GM23248 (cell line): Measurements from ENCODE around the gene IL12RB1. TPM values are rescaled to one million over a fixed set of nuclear protein-coding genes. Genes with fewer than 3 reads are reported as not detected.

Experiments
- DNase-seq: peaks from one replicate; pipeline ENCODE4 v3.0.0-alpha.2; 2015
- H2AFZ ChIP-seq: fragments of 200-600 bp; sonication (generic); 2 replicates; pipeline ENCODE4 v1.6.1; 2016; ENCODE audit warnings: antibody characterized with exemption
- H3F3A ChIP-seq: fragments of 200-600 bp; sonication (generic); 2 replicates; pipeline ENCODE4 v1.6.1; 2016; ENCODE audit warnings: mild to moderate bottlenecking, antibody characterized with exemption, mixed run types; ENCODE audit not compliant: insufficient read depth
- H3K27ac ChIP-seq: fragments of 200-600 bp; sonication (generic); 2 replicates; pipeline ENCODE4 v1.5.1; 2016; ENCODE audit warnings: mild to moderate bottlenecking
- H3K27me3 ChIP-seq: fragments of 200-600 bp; sonication (generic); replicated peaks from 2 replicates; pipeline ENCODE4 v1.6.1; 2016; ENCODE audit warnings: mild to moderate bottlenecking; ENCODE audit not compliant: insufficient read depth
- H3K36me3 ChIP-seq: fragments of 200-600 bp; sonication (generic); 2 replicates; pipeline ENCODE4 v1.6.1; 2016; ENCODE audit warnings: low read depth, mild to moderate bottlenecking
- H3K4me1 ChIP-seq: fragments of 200-600 bp; sonication (generic); 2 replicates; pipeline ENCODE4 v1.6.1; 2016; ENCODE audit warnings: mild to moderate bottlenecking; ENCODE audit not compliant: insufficient read depth
- H3K4me2 ChIP-seq: fragments of 200-600 bp; sonication (generic); one replicate; pipeline ENCODE4 v1.6.1; 2016; ENCODE audit warnings: mild to moderate bottlenecking; ENCODE audit not compliant: unreplicated experiment
- H3K4me3 ChIP-seq: fragments of 200-600 bp; sonication (generic); 2 replicates; pipeline ENCODE4 v1.5.1; 2016; ENCODE audit warnings: mild to moderate bottlenecking
- H3K79me2 ChIP-seq: fragments of 200-600 bp; sonication (generic); 2 replicates; pipeline ENCODE4 v1.6.1; 2016; ENCODE audit warnings: mild to moderate bottlenecking; ENCODE audit not compliant: insufficient read depth
- H3K9ac ChIP-seq: fragments of 200-600 bp; sonication (generic); 2 replicates; pipeline ENCODE4 v1.6.1; 2016; ENCODE audit warnings: mild to moderate bottlenecking
- H3K9me2 ChIP-seq: fragments of 200-600 bp; sonication (generic); 2 replicates; pipeline ENCODE4 v1.6.1; 2016; ENCODE audit warnings: mixed run types, mild to moderate bottlenecking, moderate library complexity; ENCODE audit not compliant: insufficient read depth
- H3K9me3 ChIP-seq: fragments of 200-600 bp; sonication (generic); one replicate; pipeline ENCODE4 v1.6.1; 2017; ENCODE audit warnings: low read depth
- H4K20me1 ChIP-seq: fragments of 200-600 bp; sonication (generic); 2 replicates; pipeline ENCODE4 v1.6.0; 2016; ENCODE audit not compliant: insufficient read depth
- EZH2 ChIP-seq: fragments of 200-600 bp; sonication (generic); IDR thresholded peaks from 2 replicates; pipeline ENCODE4 v1.6.1; 2018; ENCODE audit warnings: antibody characterized with exemption, mild to moderate bottlenecking; ENCODE audit not compliant: insufficient read depth, poor library complexity, severe bottlenecking
- EZH2phosphoT487 ChIP-seq: fragments of 200-600 bp; sonication (generic); IDR thresholded peaks from 2 replicates; pipeline ENCODE4 v1.6.1; 2018; ENCODE audit warnings: antibody characterized with exemption, moderate library complexity, mild to moderate bottlenecking, low read depth; ENCODE audit not compliant: insufficient read depth
- WGBS, 2 experiments: methylation state at CpG; one replicate each; pipeline ENCODE4 v1.1.6; 2015 to 2017; ENCODE audit warnings: low lambda C conversion rate in 2 of 2, low coverage in 1 of 2; ENCODE audit errors: missing lambda C conversion rate in 2 of 2; 5-methylcytosine and 5-hydroxymethylcytosine counted together
- in situ Hi-C: fragments of 300-500 bp; cut with MboI; formaldehyde crosslinking; loops from 2 replicates; pipeline ENCODE4 v1.15.0; 2020
- polyA plus RNA-seq: library from polyadenylated mRNA; unstranded; fragments of >200 nt; fragmentation: Nextera tagmentation; extraction: Ambion mirVana; gene quantifications from 2 replicates; pipeline ENCODE4 v1.2.1, GENCODE V29; 2016
- total RNA-seq: library from RNA; depleted of rRNA; stranded (reverse); fragments of >200 nt; shearing (Covaris generic); gene quantifications from 2 replicates; pipeline ENCODE4 v1.2.3, GENCODE V29; 2014

IL12RB1 gene
- total and polyA plus RNA-seq, 2 experiments from 2014 or later, result not detected

- Histone ChIP-seq H3K4me1 (no peaks in the 10 kb centered on the region), H3K36me3 (no peaks in the 10 kb centered on the region; the same call in 1 of the 2 replicates), H4K20me1 (no peaks in the 10 kb centered on the region), H3F3A (no peaks in the 10 kb centered on the region), H3K4me2 (no peak overlapping the region), H3K27me3 (no peaks in the 10 kb centered on the region), H3K9me3 (no peaks in the 10 kb centered on the region), H3K79me2 (no peaks in the 10 kb centered on the region), H3K9me2 (no peaks in the 10 kb centered on the region), H2AFZ (no peak overlapping the region), H3K27ac (no peak overlapping the region), H3K4me3 (no peak overlapping the region), H3K9ac (no peak overlapping the region)
- in situ Hi-C loops, result no loop called here
- TF ChIP-seq EZH2, result no peak
- no peak for TF ChIP-seq EZH2phosphoT487
- no peak for DNase-seq
- 94 to 95% methylated on average over 12 of the region's 12 CpGs for WGBS, 2 experiments
Observed at GRCh38 chr19:18128805-18129204, 42.1 kb upstream of the IL12RB1 start.

GRCh38 chr19:18128044-18128443 lies 41.3 kb upstream of the IL12RB1 start:
- DNase-seq, result peak; percentile 57
- no peak overlapping the region for H3K4me2 ChIP-seq
- no peak for TF ChIP-seq EZH2
- TF ChIP-seq EZH2phosphoT487, result no peak
- no peak overlapping the region for H3K27ac ChIP-seq
- no peaks in the 10 kb centered on the region for H3K27me3 ChIP-seq
- no peaks in the 10 kb centered on the region; the same call in 1 of the 2 replicates for H3K36me3 ChIP-seq
- H3K79me2 ChIP-seq, result no peaks in the 10 kb centered on the region
- no peaks in the 10 kb centered on the region for H3F3A ChIP-seq
- no peaks in the 10 kb centered on the region for H3K9me2 ChIP-seq
- in situ Hi-C loops, result no loop called here
- no peak overlapping the region for H3K4me3 ChIP-seq
- H2AFZ ChIP-seq, result no peak overlapping the region
- no peak overlapping the region for H3K9ac ChIP-seq
- H4K20me1 ChIP-seq, result no peaks in the 10 kb centered on the region
- H3K9me3 ChIP-seq, result no peaks in the 10 kb centered on the region
- no peaks in the 10 kb centered on the region for H3K4me1 ChIP-seq
- 66 to 68% methylated on average over 3 of the region's 3 CpGs for WGBS, 2 experiments

GRCh38 chr19:18126097-18126496 lies 39.4 kb upstream of the IL12RB1 start:
- H3K4me2 ChIP-seq, result no peak overlapping the region
- H3K9ac ChIP-seq, result no peak overlapping the region
- no peak overlapping the region for H3K27ac ChIP-seq
- H3K9me2 ChIP-seq, result no peaks in the 10 kb centered on the region
- WGBS, 2 experiments, result 79 to 81% methylated on average over 2 of the region's 2 CpGs
- H3K4me3 ChIP-seq, result no peak overlapping the region
- no peaks in the 10 kb centered on the region for H3K9me3 ChIP-seq
- no peaks in the 10 kb centered on the region for H4K20me1 ChIP-seq
- in situ Hi-C loops, result no loop called here
- no peak for DNase-seq
- no peaks in the 10 kb centered on the region for H3K27me3 ChIP-seq
- H3K4me1 ChIP-seq, result no peaks in the 10 kb centered on the region
- TF ChIP-seq EZH2, result no peak
- no peak for TF ChIP-seq EZH2phosphoT487
- H3F3A ChIP-seq, result no peaks in the 10 kb centered on the region
- no peaks in the 10 kb centered on the region for H3K36me3 ChIP-seq
- H3K79me2 ChIP-seq, result no peaks in the 10 kb centered on the region
- H2AFZ ChIP-seq, result no peak overlapping the region

DNA sequence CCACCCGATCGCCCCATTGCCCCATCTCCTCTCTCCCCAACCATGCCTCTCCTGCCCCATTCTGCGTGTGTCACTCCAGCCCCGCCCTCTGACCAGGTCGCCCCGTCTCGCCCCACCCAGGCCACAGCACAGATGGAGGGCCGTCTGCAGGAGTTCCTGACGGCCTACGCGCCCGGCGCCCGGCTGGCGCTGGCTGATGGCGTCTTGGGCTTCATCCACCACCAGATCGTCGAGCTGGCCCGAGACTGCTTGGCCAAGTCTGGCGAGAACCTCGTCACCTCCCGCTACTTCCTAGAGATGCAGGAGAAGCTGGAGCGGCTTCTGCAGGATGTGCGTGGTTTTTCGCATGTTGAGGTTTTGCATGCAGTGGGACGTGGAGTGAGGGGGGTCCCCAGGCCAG lies 37.1 kb upstream of the IL12RB1 start:
- WGBS, 2 experiments, result 92 to 93% methylated on average over 22 to 26 of the region's 26 CpGs

More for the DNA sequence above, 37.1 kb upstream of the IL12RB1 start:
- TF ChIP-seq EZH2phosphoT487 (no peak), EZH2 (no peak)
- Histone ChIP-seq H3K27ac (no peak overlapping the region), H3K4me1 (no peaks in the 10 kb centered on the region), H3K9me2 (no peaks in the 10 kb centered on the region), H3F3A (0 out of 2 replicates have a peak, but pooled peaks cover 3% of the 10 kb centered on the region), H4K20me1 (no peaks in the 10 kb centered on the region), H3K27me3 (no peaks in the 10 kb centered on the region), H3K4me2 (no peak overlapping the region), H3K9ac (no peak overlapping the region), H3K4me3 (no peak overlapping the region), H3K36me3 (no peaks in the 10 kb centered on the region), H2AFZ (no peak overlapping the region), H3K79me2 (no peaks in the 10 kb centered on the region), H3K9me3 (no peaks in the 10 kb centered on the region)
- in situ Hi-C loops, result no loop called here
- no peak for DNase-seq
